NB4 (cell line): ENCODE measurements around the gene ESYT2.

Experiments
- MYC ChIP-seq: IDR thresholded peaks from 2 replicates; pipeline ENCODE4 v1.6.1; 2011; ENCODE audit warnings: low read depth, low read length
- POLR2A ChIP-seq: IDR thresholded peaks from 2 replicates; pipeline ENCODE4 v1.6.1; 2011; ENCODE audit warnings: mild to moderate bottlenecking; ENCODE audit not compliant: insufficient read length; ENCODE audit errors: extremely low read depth
- TF ChIP-seq, protein P1 (sequence below): IDR thresholded peaks from one replicate; pipeline ENCODE4 v1.5.1; 2012; ENCODE audit warnings: low read depth, low read length

DNA sequence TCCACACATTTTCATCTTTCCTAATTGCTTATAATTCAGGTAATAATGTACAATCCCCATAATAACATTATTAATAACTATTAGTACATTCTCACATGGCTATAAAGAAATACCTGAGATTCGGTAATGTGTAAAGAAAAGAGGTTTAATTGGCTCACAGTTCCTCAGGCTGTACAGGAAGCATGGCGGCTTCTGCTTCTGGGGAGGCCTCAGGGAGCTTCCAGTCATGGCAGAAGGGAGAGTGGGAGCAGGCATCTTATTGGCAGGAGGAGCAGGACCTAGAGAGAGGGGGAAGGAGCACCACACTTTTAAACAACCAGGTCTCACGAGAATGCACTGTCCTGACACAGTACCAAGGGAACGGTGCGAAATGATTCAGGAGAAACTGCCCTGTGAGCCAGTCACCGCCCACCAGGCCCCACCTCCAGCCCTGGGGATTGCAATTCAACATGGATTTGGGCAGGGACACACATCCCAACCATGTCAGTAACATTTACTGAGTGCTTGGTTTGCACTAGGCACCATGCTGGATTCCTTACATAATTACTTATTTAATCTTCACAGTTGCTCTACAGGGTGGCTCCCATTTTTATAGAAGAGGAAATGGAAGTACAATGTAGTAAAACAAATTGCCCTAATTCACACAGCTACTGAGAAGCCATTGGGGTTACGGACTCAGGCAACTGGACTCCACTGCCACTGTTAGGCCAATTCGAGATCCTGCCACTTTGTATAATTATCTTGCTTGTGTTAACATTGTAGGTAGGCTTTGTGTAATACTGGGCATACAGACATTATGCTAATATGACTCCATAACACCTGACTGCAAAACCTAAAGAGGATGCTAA is 8.7 kb upstream of the ESYT2 start:
- TF ChIP-seq, protein P1, sequence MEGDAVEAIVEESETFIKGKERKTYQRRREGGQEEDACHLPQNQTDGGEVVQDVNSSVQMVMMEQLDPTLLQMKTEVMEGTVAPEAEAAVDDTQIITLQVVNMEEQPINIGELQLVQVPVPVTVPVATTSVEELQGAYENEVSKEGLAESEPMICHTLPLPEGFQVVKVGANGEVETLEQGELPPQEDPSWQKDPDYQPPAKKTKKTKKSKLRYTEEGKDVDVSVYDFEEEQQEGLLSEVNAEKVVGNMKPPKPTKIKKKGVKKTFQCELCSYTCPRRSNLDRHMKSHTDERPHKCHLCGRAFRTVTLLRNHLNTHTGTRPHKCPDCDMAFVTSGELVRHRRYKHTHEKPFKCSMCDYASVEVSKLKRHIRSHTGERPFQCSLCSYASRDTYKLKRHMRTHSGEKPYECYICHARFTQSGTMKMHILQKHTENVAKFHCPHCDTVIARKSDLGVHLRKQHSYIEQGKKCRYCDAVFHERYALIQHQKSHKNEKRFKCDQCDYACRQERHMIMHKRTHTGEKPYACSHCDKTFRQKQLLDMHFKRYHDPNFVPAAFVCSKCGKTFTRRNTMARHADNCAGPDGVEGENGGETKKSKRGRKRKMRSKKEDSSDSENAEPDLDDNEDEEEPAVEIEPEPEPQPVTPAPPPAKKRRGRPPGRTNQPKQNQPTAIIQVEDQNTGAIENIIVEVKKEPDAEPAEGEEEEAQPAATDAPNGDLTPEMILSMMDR, result no peak
- no peak for TF ChIP-seq MYC
- no peak for TF ChIP-seq POLR2A
